ENCODE data around the gene FASTKD1.

GRCh38 chr2:169528271-169528701 is 45.4 kb downstream of the FASTKD1 start:
- TF ChIP-seq, protein P1, sequence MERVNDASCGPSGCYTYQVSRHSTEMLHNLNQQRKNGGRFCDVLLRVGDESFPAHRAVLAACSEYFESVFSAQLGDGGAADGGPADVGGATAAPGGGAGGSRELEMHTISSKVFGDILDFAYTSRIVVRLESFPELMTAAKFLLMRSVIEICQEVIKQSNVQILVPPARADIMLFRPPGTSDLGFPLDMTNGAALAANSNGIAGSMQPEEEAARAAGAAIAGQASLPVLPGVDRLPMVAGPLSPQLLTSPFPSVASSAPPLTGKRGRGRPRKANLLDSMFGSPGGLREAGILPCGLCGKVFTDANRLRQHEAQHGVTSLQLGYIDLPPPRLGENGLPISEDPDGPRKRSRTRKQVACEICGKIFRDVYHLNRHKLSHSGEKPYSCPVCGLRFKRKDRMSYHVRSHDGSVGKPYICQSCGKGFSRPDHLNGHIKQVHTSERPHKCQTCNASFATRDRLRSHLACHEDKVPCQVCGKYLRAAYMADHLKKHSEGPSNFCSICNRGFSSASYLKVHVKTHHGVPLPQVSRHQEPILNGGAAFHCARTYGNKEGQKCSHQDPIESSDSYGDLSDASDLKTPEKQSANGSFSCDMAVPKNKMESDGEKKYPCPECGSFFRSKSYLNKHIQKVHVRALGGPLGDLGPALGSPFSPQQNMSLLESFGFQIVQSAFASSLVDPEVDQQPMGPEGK (CRISPR knock-in tag; IDR thresholded peaks at IDR 0.05; ENCODE audit: borderline replicate concordance) = no peak
- TF ChIP-seq PPARA (CRISPR knock-in tag; IDR thresholded peaks at IDR 0.05; ENCODE audit: borderline replicate concordance) (no peak), ZNF70 (CRISPR knock-in tag; IDR thresholded peaks at IDR 0.05) (no peak), ISL1 (CRISPR knock-in tag; IDR thresholded peaks at IDR 0.05) (no peak), CSDC2 (CRISPR knock-in tag; IDR thresholded peaks at IDR 0.05) (no peak), ZFP3 (CRISPR knock-in tag; IDR thresholded peaks at IDR 0.05) (no peak), ZNF565 (CRISPR knock-in tag; conservative IDR thresholded peaks at IDR 0.05; ENCODE audit: low read depth) (no peak), ARNTL (CRISPR knock-in tag; IDR thresholded peaks at IDR 0.05; ENCODE audit: borderline replicate concordance, low read depth) (no peak), TSHZ2 (CRISPR knock-in tag; IDR thresholded peaks at IDR 0.05) (no peak), TCF4 (CRISPR knock-in tag; IDR thresholded peaks at IDR 0.05; ENCODE audit: borderline replicate concordance) (no peak), OSR1 (CRISPR knock-in tag; IDR thresholded peaks at IDR 0.05) (no peak), TOX (CRISPR knock-in tag; IDR thresholded peaks at IDR 0.05; ENCODE audit: borderline replicate concordance) (no peak), ESRRG (CRISPR knock-in tag; IDR thresholded peaks at IDR 0.05) (no peak)
- TF ChIP-seq, protein P2, sequence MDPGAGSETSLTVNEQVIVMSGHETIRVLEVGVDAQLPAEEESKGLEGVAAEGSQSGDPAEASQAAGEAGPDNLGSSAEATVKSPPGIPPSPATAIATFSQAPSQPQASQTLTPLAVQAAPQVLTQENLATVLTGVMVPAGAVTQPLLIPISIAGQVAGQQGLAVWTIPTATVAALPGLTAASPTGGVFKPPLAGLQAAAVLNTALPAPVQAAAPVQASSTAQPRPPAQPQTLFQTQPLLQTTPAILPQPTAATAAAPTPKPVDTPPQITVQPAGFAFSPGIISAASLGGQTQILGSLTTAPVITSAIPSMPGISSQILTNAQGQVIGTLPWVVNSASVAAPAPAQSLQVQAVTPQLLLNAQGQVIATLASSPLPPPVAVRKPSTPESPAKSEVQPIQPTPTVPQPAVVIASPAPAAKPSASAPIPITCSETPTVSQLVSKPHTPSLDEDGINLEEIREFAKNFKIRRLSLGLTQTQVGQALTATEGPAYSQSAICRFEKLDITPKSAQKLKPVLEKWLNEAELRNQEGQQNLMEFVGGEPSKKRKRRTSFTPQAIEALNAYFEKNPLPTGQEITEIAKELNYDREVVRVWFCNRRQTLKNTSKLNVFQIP (CRISPR knock-in tag; IDR thresholded peaks at IDR 0.05; ENCODE audit: borderline replicate concordance, low read depth) = no peak
